Measurements from ENCODE around the gene IPO13.

GRCh38 chr1:44010935-44011471 lies 64.3 kb downstream of the IPO13 start:
- TF ChIP-seq, protein P1, sequence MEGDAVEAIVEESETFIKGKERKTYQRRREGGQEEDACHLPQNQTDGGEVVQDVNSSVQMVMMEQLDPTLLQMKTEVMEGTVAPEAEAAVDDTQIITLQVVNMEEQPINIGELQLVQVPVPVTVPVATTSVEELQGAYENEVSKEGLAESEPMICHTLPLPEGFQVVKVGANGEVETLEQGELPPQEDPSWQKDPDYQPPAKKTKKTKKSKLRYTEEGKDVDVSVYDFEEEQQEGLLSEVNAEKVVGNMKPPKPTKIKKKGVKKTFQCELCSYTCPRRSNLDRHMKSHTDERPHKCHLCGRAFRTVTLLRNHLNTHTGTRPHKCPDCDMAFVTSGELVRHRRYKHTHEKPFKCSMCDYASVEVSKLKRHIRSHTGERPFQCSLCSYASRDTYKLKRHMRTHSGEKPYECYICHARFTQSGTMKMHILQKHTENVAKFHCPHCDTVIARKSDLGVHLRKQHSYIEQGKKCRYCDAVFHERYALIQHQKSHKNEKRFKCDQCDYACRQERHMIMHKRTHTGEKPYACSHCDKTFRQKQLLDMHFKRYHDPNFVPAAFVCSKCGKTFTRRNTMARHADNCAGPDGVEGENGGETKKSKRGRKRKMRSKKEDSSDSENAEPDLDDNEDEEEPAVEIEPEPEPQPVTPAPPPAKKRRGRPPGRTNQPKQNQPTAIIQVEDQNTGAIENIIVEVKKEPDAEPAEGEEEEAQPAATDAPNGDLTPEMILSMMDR (conservative IDR thresholded peaks at IDR 0.05; ENCODE audit: low read length) = no peak
- no peak for TF ChIP-seq EZH2phosphoT487 (IDR thresholded peaks at IDR 0.05; ENCODE audit: borderline replicate concordance)
